HG02981 (cell line): ENCODE results near the gene TESK2.
"Not testable (repeated sequence)": the region's sequence is repeated elsewhere in the genome, so short reads cannot be mapped to it uniquely, and the experiment has no call there.

Source experiments
- ATAC-seq: cut with Tn5 transposase; IDR thresholded peaks from one replicate; pipeline ENCODE4 v1.9.1; 2021; ENCODE audit warnings: mild to moderate bottlenecking, moderate library complexity; ENCODE audit not compliant: unreplicated experiment

The TESK2 gene

GRCh38 chr1:45380125-45380524 is 110.8 kb downstream of the TESK2 start:
- no peak for ATAC-seq

GRCh38 chr1:45379524-45379923 is 111.4 kb downstream of the TESK2 start:
- ATAC-seq = no peak

GRCh38 chr1:45378184-45378583 is 112.8 kb downstream of the TESK2 start:
- no peak for ATAC-seq

- no peak for ATAC-seq
Measured at GRCh38 chr1:45375104-45376090, 115.6 kb downstream of the TESK2 start.

- ATAC-seq = no peak
Measured at GRCh38 chr1:45373573-45373972, 117.4 kb downstream of the TESK2 start.

GRCh38 chr1:45370575-45370974 is 120.4 kb downstream of the TESK2 start:
- no peak for ATAC-seq

- no peak for ATAC-seq
Measured at GRCh38 chr1:45365051-45365450, 125.9 kb downstream of the TESK2 start.

- ATAC-seq = no peak
Measured at GRCh38 chr1:45364294-45364693, 126.7 kb downstream of the TESK2 start.

- ATAC-seq = not testable (repeated sequence)
Measured at GRCh38 chr1:45360981-45361380, 130.0 kb downstream of the TESK2 start.

- no peak for ATAC-seq
Measured at GRCh38 chr1:45359882-45360513, 131.0 kb downstream of the TESK2 start.

- ATAC-seq = no peak
Measured at GRCh38 chr1:45356186-45356585, 134.8 kb downstream of the TESK2 start.

GRCh38 chr1:45355683-45356082 is 135.3 kb downstream of the TESK2 start:
- ATAC-seq = no peak

GRCh38 chr1:45354838-45355237 is 136.1 kb downstream of the TESK2 start:
- no peak for ATAC-seq

GRCh38 chr1:45353685-45354084 is 137.3 kb downstream of the TESK2 start:
- ATAC-seq = no peak

- ATAC-seq = no peak
Measured at GRCh38 chr1:45351508-45351907, 139.5 kb downstream of the TESK2 start.

- no peak for ATAC-seq
Measured at GRCh38 chr1:45348966-45349677, 141.8 kb downstream of the TESK2 start.

GRCh38 chr1:45348609-45348965 is 142.4 kb downstream of the TESK2 start:
- ATAC-seq = no peak

GRCh38 chr1:45348020-45348419 is 142.9 kb downstream of the TESK2 start:
- ATAC-seq = no peak

GRCh38 chr1:45346473-45346872 is 144.5 kb downstream of the TESK2 start:
- ATAC-seq = no peak

GRCh38 chr1:45345014-45345413 is 145.9 kb downstream of the TESK2 start:
- no peak for ATAC-seq

- ATAC-seq = no peak
Measured at GRCh38 chr1:45344499-45344898, 146.5 kb downstream of the TESK2 start.
